Stimulated activated CD4-positive, alpha-beta T cell treated with anti-CD3 and anti-CD28 coated beads, TNF-alpha, amount 100 ng/mL, for 4 hours (primary cell): ENCODE results near the gene PPIG.
"Not testable (repeated sequence)": the region's sequence is repeated elsewhere in the genome, so short reads cannot be mapped to it uniquely, and the experiment has no call there.

Source experiments
- DNase-seq, 3 experiments: peaks; one replicate each; pipeline ENCODE4 v3.0.0-alpha.2; 2020; ENCODE audit warnings: low read depth in 3 of 3

The PPIG gene

DNA sequence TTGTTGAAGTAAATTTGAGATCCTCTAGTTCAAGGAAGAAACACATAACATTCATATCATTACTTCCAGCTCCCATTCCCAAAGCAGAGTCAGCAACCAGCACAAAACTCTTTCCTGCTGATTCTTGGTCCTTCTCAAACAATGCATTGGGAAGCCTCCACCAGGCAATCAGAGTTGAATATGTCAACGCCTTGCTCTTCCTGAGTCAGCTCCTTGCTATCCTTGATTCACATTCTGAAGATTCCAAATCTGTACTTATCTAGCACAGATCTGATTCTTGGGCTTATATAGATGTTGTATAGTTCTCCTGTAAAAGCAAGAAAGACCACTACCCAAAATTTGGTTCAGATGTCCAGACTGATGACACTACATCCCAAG, 80.4 kb downstream of the PPIG start:
- DNase-seq, result no peak

DNA sequence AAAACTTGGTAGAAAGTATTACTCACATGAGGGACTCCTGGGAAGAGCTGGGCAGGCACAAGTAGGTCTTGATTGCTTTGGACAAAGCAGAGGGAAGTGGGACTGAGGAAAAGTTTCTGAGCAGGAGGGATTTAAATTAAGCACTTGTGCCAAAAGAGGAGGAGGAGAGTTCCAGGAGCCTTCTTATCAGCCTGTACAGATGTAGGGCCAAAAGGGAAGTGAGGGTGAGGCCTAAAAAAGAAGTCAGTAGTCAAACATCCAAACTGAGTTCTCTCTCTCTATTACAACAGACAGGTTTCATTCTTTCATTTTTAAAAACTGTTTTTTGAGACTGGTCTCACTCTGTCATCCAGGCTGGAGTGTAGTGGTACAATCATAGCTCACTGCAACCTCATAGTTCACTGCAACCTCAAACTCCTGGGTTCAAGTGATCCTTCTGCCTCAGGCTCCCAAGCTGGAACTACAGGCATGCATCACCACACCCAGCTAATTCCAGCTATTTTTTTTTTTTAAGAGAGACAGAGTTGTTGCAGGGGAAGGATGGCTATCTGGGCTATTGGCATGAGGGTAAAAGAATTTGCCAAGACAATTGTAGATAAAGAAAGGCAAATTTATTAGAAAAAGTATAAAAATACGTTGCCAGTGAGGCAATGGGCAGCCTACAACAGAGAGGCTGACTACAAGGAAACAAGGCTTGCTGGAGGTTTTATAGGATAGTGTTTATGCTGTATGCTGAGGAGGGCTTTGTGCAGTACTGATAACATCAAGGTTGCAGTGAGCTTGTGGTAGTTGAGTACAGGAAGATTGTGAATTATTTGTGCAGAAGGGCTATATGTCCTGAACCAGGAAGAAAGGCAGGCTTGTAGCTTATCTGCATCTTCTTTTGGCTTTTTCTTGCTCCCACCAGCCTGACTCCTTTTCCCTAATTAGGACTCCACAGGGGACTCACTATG, 81.1 kb downstream of the PPIG start:
- DNase-seq, result no peak

- DNase-seq, result no peak
Observed at GRCh38 chr2:169667583-169667982, 83.4 kb downstream of the PPIG start.

DNA sequence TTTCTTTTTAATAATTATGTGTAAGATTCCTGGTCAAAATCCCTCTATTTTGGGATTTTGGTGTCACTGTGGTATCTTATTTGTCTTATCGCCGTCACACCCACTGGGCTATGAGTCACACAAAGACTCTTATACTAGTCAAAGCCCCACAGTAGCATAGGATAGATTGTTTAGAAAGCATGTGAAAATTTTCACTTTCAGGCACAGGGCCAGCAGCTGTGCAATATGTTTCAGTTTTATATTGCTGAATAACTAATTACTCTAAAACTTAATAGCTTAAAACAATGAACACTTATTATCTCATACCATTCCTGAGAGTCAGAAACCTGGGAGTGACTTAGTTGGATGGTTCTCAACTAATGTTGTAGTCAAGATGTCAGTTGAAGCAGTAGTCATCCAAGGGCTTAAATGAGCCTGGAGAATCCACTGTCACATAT, 86.1 kb downstream of the PPIG start:
- no peak for DNase-seq

GRCh38 chr2:169670937-169671336, 86.8 kb downstream of the PPIG start:
- DNase-seq, result no peak

GRCh38 chr2:169672406-169672805, 88.3 kb downstream of the PPIG start:
- DNase-seq, result no peak

DNA sequence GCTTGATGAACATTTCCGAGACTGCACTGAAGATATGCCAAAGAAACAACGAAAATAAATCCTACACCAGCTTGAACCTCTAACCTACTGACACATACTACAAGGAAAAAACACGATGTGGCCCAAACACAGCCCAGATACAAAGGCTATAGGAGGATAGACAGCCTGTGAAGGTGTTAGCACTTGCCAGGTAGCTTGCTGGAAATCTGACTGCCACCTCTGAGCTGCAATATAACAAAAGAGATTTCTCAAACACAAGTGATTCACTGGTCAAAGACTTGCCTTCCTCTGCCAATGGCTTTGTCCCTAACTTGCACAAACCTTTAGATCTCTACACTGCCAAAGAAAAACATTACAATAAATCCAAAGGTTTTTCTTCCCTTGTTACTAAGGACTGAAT, 89.0 kb downstream of the PPIG start:
- DNase-seq, result no peak

- no peak for DNase-seq
Observed at GRCh38 chr2:169673921-169674320, 89.8 kb downstream of the PPIG start.

- DNase-seq, result no peak
Observed at GRCh38 chr2:169676357-169676756, 92.2 kb downstream of the PPIG start.

DNA sequence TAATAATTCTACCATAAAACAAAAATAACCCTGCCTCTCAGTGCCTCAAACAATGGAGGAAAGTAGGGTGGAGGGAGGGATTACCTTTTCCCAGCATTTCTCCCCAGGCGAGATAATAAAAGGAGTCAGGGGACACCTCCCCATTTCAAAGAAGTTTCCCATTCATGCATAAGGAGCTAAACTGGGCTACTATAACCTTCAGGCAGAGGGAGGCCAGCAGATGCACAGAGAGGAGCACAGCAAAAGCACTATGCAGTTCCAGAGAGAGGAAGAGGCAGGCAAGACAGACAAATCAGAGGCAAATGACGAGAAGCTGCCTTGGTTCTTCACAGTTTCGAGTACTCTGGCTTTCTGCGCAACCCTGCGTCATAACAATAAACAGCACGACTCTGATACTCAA, 92.7 kb downstream of the PPIG start:
- DNase-seq, result no peak

DNA sequence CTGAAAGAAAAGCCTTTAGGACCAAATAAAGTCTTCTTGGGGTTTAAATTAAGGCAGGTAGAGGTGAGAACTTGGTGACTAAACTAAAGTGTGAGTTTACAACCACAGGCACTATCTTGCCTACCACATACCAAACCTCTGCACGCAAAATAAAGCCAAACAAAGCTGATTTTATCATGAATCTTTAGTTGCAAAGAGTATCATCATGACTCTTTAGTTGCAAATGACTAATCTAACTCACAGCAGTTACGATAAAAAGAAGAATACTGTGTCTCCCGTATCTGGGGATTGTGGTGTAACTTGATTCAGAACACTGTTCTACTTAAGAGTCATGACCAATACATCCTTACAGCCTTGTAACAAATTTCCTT, 98.9 kb downstream of the PPIG start:
- DNase-seq, result no peak

GRCh38 chr2:169683425-169684134, 99.4 kb downstream of the PPIG start:
- DNase-seq, result no peak

DNA sequence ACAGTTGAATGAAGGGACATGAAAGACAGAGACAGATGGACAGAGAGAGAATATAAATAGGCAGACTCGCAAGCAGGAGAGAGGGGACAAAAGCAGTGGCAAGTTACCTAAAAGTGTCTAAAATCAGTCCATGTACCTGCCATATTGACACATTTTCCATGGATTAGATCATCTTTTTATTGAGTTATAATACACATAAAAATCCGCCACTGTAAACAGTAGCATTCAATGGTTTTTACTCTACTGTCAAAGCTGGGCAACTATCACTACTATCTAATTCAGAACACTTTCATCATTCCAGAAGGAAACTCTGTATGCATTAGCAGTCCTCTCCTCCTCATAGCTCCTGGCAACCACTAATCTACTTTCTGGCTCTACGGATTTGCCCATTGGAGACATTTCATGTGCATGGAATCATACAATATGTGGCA, 100.0 kb downstream of the PPIG start:
- no peak for DNase-seq

GRCh38 chr2:169684712-169685111, 100.6 kb downstream of the PPIG start:
- not testable (repeated sequence) for DNase-seq

- not testable (repeated sequence) for DNase-seq
Observed at GRCh38 chr2:169686825-169687224, 102.7 kb downstream of the PPIG start.

- not testable (repeated sequence) for DNase-seq
Observed at GRCh38 chr2:169687943-169688342, 103.8 kb downstream of the PPIG start.

DNA sequence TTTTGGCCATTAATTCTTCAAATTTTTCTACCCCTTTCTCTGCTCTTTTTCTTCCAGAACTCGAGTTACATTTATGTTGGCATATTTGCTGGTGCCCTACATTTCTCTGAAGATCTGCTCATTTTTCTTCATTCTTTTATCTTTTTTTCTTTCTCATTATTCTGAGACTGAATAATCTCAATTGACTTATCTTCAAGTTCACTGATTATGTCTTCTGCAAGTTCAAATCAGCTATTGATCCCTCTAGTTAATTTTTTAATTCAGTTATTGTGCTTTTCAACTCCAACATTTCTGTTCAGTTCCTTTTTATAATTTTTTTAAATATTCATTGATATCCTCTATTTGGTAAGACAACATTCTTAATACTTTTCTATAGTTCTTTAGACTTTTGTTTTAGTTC, 106.8 kb downstream of the PPIG start:
- DNase-seq, result no peak
